ENCODE measurements around the gene CCL7. TPM values are rescaled to one million over a fixed set of nuclear protein-coding genes. Genes with fewer than 3 reads are reported as not detected.
A peak's percentile ranks its signal among the peaks of the same experiment; 100 is the strongest.

Gene CCL7
- total RNA-seq, 1 donor from 2014 or later = not detected

DNA sequence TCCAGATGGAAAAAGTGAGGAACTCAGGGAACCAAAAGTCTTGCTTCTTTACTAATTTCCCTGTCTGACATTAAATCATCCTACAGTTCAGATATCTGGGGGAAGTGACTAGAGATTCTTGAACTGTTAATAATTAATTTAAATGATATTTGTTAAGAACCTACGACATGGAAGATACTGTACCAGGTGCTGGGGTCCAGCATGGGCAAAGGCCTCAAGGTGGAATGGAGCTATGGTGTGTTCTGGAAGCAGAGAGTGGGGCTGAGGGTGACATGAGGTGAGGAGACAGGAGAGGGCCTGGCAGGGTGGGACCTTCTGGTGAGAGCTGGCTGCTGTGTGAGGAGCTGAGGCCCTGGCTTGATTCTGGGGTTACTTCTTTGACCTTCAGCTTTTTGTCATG lies 21.0 kb upstream of the CCL7 start:
- FAIRE-seq (no peak), DNase-seq (ENCODE audit: low read depth) (no peak)
- peaks cover 45% of the 10 kb centered on the region for H3K4me1 Mint-ChIP-seq (ENCODE audit: low read depth, unreplicated experiment)
- Histone ChIP-seq H3K79me2 (ENCODE audit: insufficient read depth, low read length) (no peaks in the 10 kb centered on the region), H3K9ac (ENCODE audit: low read length) (peak overlapping the region; percentile 81), H3K27ac (ENCODE audit: low read depth, low read length) (peak overlapping the region; percentile 97), H2AFZ (ENCODE audit: low read depth, low read length) (no peak overlapping the region), H4K20me1 (ENCODE audit: insufficient read depth, low read length) (no peaks in the 10 kb centered on the region), H3K4me3 (ENCODE audit: insufficient read depth, low read depth, low read length) (no peak overlapping the region), H3K4me2 (ENCODE audit: low read length) (peak overlapping the region; percentile 48), H3K9me3 (ENCODE audit: insufficient read depth, low read depth, low read length) (no peaks in the 10 kb centered on the region), H3K27me3 (ENCODE audit: insufficient read depth, low read length) (no peaks in the 10 kb centered on the region), H3K36me3 (ENCODE audit: insufficient read depth, low read length) (no peaks in the 10 kb centered on the region), H3K4me1 (ENCODE audit: insufficient read depth, low read length) (peaks cover 66% of the 10 kb centered on the region)
- H3K27ac Mint-ChIP-seq (ENCODE audit: unreplicated experiment) = no peak overlapping the region
- TF ChIP-seq EZH2 (IDR thresholded peaks at IDR 0.05; ENCODE audit: insufficient read depth, low read length) = no peak
- TF ChIP-seq, protein P1, sequence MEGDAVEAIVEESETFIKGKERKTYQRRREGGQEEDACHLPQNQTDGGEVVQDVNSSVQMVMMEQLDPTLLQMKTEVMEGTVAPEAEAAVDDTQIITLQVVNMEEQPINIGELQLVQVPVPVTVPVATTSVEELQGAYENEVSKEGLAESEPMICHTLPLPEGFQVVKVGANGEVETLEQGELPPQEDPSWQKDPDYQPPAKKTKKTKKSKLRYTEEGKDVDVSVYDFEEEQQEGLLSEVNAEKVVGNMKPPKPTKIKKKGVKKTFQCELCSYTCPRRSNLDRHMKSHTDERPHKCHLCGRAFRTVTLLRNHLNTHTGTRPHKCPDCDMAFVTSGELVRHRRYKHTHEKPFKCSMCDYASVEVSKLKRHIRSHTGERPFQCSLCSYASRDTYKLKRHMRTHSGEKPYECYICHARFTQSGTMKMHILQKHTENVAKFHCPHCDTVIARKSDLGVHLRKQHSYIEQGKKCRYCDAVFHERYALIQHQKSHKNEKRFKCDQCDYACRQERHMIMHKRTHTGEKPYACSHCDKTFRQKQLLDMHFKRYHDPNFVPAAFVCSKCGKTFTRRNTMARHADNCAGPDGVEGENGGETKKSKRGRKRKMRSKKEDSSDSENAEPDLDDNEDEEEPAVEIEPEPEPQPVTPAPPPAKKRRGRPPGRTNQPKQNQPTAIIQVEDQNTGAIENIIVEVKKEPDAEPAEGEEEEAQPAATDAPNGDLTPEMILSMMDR (IDR thresholded peaks at IDR 0.05; ENCODE audit: insufficient read depth, low read depth, low read length) = no peak
- peaks cover 4% of the 10 kb centered on the region for H3K9me3 Mint-ChIP-seq (ENCODE audit: unreplicated experiment)
- H3K36me3 Mint-ChIP-seq (ENCODE audit: low read depth, unreplicated experiment) = no peaks in the 10 kb centered on the region
- H3K4me3 Mint-ChIP-seq (ENCODE audit: unreplicated experiment) = no peak overlapping the region
- H3K27me3 Mint-ChIP-seq (ENCODE audit: low read depth, unreplicated experiment) = peaks cover 2% of the 10 kb centered on the region

DNA sequence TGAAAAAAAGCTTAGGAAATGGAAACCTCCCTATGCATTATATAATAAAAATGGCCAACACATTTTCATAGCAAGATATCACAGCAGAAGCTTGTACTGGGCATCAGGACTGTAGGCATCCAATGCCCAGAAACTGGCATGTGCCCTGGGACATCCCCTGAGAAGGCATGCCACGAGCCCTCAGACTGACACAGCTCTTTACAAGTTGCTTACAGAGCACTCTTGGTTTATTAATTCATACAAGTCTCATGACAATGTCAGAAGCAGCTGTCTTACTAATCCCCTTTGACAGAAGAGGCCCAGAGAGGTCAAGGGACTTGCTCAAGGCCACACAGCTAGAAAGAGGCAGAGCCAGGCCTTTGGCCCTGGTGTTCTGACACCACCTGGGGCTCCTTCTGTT lies 20.5 kb upstream of the CCL7 start:
- FAIRE-seq = no peak
- H2AFZ ChIP-seq (ENCODE audit: low read depth, low read length) = no peak overlapping the region
- H4K20me1 ChIP-seq (ENCODE audit: insufficient read depth, low read length) = no peaks in the 10 kb centered on the region
- no peak for DNase-seq (ENCODE audit: low read depth)
- H3K4me3 ChIP-seq (ENCODE audit: insufficient read depth, low read depth, low read length) = no peak overlapping the region
- no peak overlapping the region for H3K27ac Mint-ChIP-seq (ENCODE audit: unreplicated experiment)
- H3K36me3 ChIP-seq (ENCODE audit: insufficient read depth, low read length) = no peaks in the 10 kb centered on the region
- TF ChIP-seq, protein P1 (IDR thresholded peaks at IDR 0.05; ENCODE audit: insufficient read depth, low read depth, low read length) = no peak
- no peak for TF ChIP-seq EZH2 (IDR thresholded peaks at IDR 0.05; ENCODE audit: insufficient read depth, low read length)
- H3K9me3 Mint-ChIP-seq (ENCODE audit: unreplicated experiment) = peaks cover 4% of the 10 kb centered on the region
- no peaks in the 10 kb centered on the region for H3K27me3 ChIP-seq (ENCODE audit: insufficient read depth, low read length)
- H3K9me3 ChIP-seq (ENCODE audit: insufficient read depth, low read depth, low read length) = no peaks in the 10 kb centered on the region
- peak overlapping the region; percentile 48 for H3K4me2 ChIP-seq (ENCODE audit: low read length)
- H3K4me1 Mint-ChIP-seq (ENCODE audit: low read depth, unreplicated experiment) = peaks cover 49% of the 10 kb centered on the region
- peaks cover 70% of the 10 kb centered on the region for H3K4me1 ChIP-seq (ENCODE audit: insufficient read depth, low read length)
- H3K4me3 Mint-ChIP-seq (ENCODE audit: unreplicated experiment) = no peak overlapping the region
- no peaks in the 10 kb centered on the region for H3K36me3 Mint-ChIP-seq (ENCODE audit: low read depth, unreplicated experiment)
- peaks cover 2% of the 10 kb centered on the region for H3K27me3 Mint-ChIP-seq (ENCODE audit: low read depth, unreplicated experiment)
- H3K27ac ChIP-seq (ENCODE audit: low read depth, low read length) = peak overlapping the region; percentile 97
- H3K9ac ChIP-seq (ENCODE audit: low read length) = peak overlapping the region; percentile 81
- no peaks in the 10 kb centered on the region for H3K79me2 ChIP-seq (ENCODE audit: insufficient read depth, low read length)

DNA sequence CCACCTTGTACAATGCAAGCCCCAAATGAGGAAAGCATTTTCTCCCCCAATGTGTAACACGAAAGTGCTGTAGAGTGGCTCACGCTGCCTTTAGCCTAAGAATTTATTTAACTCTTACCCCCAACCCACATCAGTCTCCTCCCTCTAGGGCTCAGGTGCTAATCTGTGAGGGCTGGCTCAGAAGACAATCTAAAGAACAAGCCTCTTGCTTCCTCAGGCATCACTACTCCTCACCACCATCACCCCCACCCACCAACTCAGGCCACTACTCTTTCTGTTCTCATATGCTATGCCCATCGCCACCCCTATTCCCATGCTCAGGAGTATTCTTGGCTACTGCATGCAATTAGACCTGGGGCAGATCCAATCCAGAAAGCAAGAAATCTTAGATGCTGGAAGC lies 18.8 kb upstream of the CCL7 start:
- peak overlapping the region; percentile 97 for H3K27ac ChIP-seq (ENCODE audit: low read depth, low read length)
- no peak for FAIRE-seq
- Mint-ChIP-seq H3K4me1 (ENCODE audit: low read depth, unreplicated experiment) (peaks cover 57% of the 10 kb centered on the region), H3K36me3 (ENCODE audit: low read depth, unreplicated experiment) (no peaks in the 10 kb centered on the region), H3K9me3 (ENCODE audit: unreplicated experiment) (peaks cover 4% of the 10 kb centered on the region), H3K4me3 (ENCODE audit: unreplicated experiment) (no peak overlapping the region), H3K27ac (ENCODE audit: unreplicated experiment) (no peak overlapping the region), H3K27me3 (ENCODE audit: low read depth, unreplicated experiment) (peaks cover 2% of the 10 kb centered on the region)
- TF ChIP-seq, protein P1 (IDR thresholded peaks at IDR 0.05; ENCODE audit: insufficient read depth, low read depth, low read length) = no peak
- peak overlapping the region; percentile 88 for H3K9ac ChIP-seq (ENCODE audit: low read length)
- peaks cover 8% of the 10 kb centered on the region for H3K79me2 ChIP-seq (ENCODE audit: insufficient read depth, low read length)
- H3K4me1 ChIP-seq (ENCODE audit: insufficient read depth, low read length) = peaks cover 87% of the 10 kb centered on the region
- no peaks in the 10 kb centered on the region for H4K20me1 ChIP-seq (ENCODE audit: insufficient read depth, low read length)
- no peak overlapping the region for H3K4me3 ChIP-seq (ENCODE audit: insufficient read depth, low read depth, low read length)
- no peak overlapping the region for H2AFZ ChIP-seq (ENCODE audit: low read depth, low read length)
- H3K36me3 ChIP-seq (ENCODE audit: insufficient read depth, low read length) = no peaks in the 10 kb centered on the region
- H3K4me2 ChIP-seq (ENCODE audit: low read length) = peak overlapping the region; percentile 90
- H3K9me3 ChIP-seq (ENCODE audit: insufficient read depth, low read depth, low read length) = no peaks in the 10 kb centered on the region
- no peak for DNase-seq (ENCODE audit: low read depth)
- no peaks in the 10 kb centered on the region for H3K27me3 ChIP-seq (ENCODE audit: insufficient read depth, low read length)

All from astrocyte (in vitro differentiated cells and primary cell).